Transverse colon (tissue), 4 donors: ENCODE results near the gene TAF11L5. TPM values are rescaled to one million over a fixed set of nuclear protein-coding genes. Genes with fewer than 3 reads are reported as not detected.
"Not testable (repeated sequence)": the region's sequence is repeated elsewhere in the genome, so short reads cannot be mapped to it uniquely, and the experiment has no call there.

Source experiments
- DNase-seq: peaks from one replicate; pipeline ENCODE4 v3.0.0-alpha.2; 2019
- H3K27ac ChIP-seq, 4 donors: fragments of 200-600 bp; sonication (generic); 2 replicates each; pipeline ENCODE4 v1.5.1; 2016 to 2018; ENCODE audit warnings: inconsistent platforms in 4 of 4
- H3K27me3 ChIP-seq: fragments of 200-600 bp; sonication (generic); 2 replicates; pipeline ENCODE4 v1.5.1; 2017; ENCODE audit warnings: inconsistent platforms
- H3K36me3 ChIP-seq, 4 donors: fragments of 200-600 bp; sonication (generic); 2 replicates each; pipeline ENCODE4 v1.5.1; 2017 to 2019; ENCODE audit warnings: inconsistent platforms in 4 of 4
- H3K4me1 ChIP-seq, 4 donors: fragments of 200-600 bp; sonication (generic); 2 replicates each; pipeline ENCODE4 v1.5.1; 2017 to 2020; ENCODE audit warnings: inconsistent platforms in 4 of 4
- H3K4me3 ChIP-seq, 4 donors: fragments of 200-600 bp; sonication (generic); 1 replicate in 1 of 4; 2 replicates in 3 of 4; pipeline versions ENCODE4 v1.5.1 to v1.6.1; 2017 to 2019; ENCODE audit warnings: inconsistent platforms in 4 of 4
- H3K9me3 ChIP-seq, 2 donors: fragments of 200-600 bp; sonication (generic); 2 replicates each; pipeline ENCODE4 v1.5.1; 2017 to 2019; ENCODE audit warnings: inconsistent platforms in 2 of 2
- EP300 ChIP-seq: sonication (generic); formaldehyde crosslinking; IDR thresholded peaks from one replicate; pipeline ENCODE4 v1.6.1; 2017; ENCODE audit warnings: antibody characterized with exemption, low read depth
- POLR2A ChIP-seq: fragments of 450-650 bp; IDR thresholded peaks from one replicate; pipeline ENCODE4 v1.6.1; 2016; ENCODE audit warnings: antibody characterized with exemption, mild to moderate bottlenecking, moderate library complexity
- POLR2AphosphoS5 ChIP-seq, 3 donors: sonication (generic); formaldehyde crosslinking; IDR thresholded peaks; one replicate each; pipeline ENCODE4 v1.6.1; 2016; ENCODE audit warnings: antibody characterized with exemption in 3 of 3
- WGBS, 2 donors: methylation state at CpG; one replicate each; pipeline ENCODE4 v1.1.5; 2018; ENCODE audit warnings: low coverage in 1 of 2; 5-methylcytosine and 5-hydroxymethylcytosine counted together
- in situ Hi-C, 4 donors: fragments of 200-750 bp; cut with MboI; loops; one replicate each; pipeline versions ENCODE4 v1.15.0 to v1.15.1; 2017; ENCODE audit warnings: low sequenced_read_pairs in 3 of 4, low pct_ligation_motif_present in 1 of 4, low pct_unique_long_range_greater_than_20kb in 1 of 4
- intact Hi-C: fragments of 100-400 bp; cut with DNase I; formaldehyde crosslinking; loops from one replicate; pipeline ENCODE4 v1.15.1; 2023; ENCODE audit warnings: low total_unique reads
- total RNA-seq, 4 donors: library from RNA; depleted of rRNA; stranded (reverse); fragments of >200 nt; gene quantifications; one replicate each; pipeline ENCODE4 v1.1.0, GENCODE V29; 2016
- TF ChIP-seq, protein P1 (sequence below), 5 experiments: fragments of 200-600 bp in 3 of 5; fragments of 450-650 bp in 2 of 5; sonication (generic) in 3 of 5; IDR thresholded peaks; 1 replicate in 2 of 5; 2 replicates in 3 of 5; pipeline ENCODE4 v1.5.1; 2016 to 2017; ENCODE audit warnings: antibody characterized with exemption in 5 of 5, inconsistent platforms in 3 of 5, mild to moderate bottlenecking in 2 of 5, moderate library complexity in 1 of 5

Gene TAF11L5
- total RNA-seq, result not detected

DNA sequence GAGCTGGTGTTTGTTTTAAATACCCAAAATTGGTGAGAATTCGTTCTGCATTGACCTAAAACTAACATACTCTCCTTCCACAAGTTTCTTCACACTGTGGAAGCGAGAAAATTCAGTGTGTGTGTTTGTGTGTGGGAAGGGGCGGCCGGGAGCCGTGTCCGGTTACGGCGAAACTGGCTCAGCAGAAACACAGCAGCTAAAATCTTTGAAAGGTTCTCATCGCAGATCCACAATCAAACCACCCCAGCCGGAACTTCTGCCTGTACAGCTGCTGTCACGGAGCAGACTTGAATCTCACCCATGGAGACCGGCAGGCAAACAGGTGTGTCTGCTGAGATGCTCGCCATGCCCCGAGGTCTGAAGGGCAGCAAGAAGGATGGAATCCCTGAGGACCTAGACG lies at the start of gene TAF11L5:
TSS of gene TAF11L5 (plus strand) at position 301 of the 400 bp plus-strand sequence.
- H3K4me3 ChIP-seq, H3K27me3 ChIP-seq, DNase-seq, H3K9me3 ChIP-seq, intact Hi-C loops, H3K4me1 ChIP-seq, in situ Hi-C loops, H3K36me3 ChIP-seq, H3K27ac ChIP-seq: not testable (repeated sequence)
- no CpG with 5 or more reads among the region's 15 CpGs for WGBS, 2 donors

DNA sequence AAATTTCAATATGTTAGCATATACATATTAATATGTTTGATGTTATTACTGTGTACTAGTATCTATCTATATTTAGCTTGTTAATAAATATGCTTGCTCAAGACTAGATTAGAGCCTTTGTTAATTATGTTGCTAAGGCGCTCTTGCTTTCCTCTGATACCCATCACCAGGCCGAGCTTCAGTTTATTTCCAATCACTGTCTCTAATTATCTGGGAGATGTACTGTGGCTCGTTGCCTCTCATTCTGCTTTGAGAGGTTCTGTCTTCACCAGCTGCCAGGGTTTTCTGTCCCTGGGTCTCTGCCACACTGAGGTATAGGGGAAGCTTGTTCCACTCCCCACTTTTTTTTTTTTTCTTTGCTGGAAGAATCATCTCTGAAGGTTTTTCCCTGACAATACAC lies 48.0 kb upstream of the TAF11L5 start:
- no peaks in the 10 kb centered on the region for H3K27me3 ChIP-seq
- intact Hi-C loops, result no loop called here
- H3K9me3 ChIP-seq, result no peaks in the 10 kb centered on the region
- H3K4me1 ChIP-seq, result no peaks in the 10 kb centered on the region
- 77 to 83% methylated on average over 3 of the region's 3 CpGs for WGBS, 2 donors
- H3K36me3 ChIP-seq, result no peaks in the 10 kb centered on the region
- in situ Hi-C loops, result no loop called here
- H3K4me3 ChIP-seq, result no peak overlapping the region
- no peak overlapping the region for H3K27ac ChIP-seq
- DNase-seq, result no peak
- TF ChIP-seq POLR2AphosphoS5 (IDR thresholded peaks at IDR 0.05), result no peak

DNA sequence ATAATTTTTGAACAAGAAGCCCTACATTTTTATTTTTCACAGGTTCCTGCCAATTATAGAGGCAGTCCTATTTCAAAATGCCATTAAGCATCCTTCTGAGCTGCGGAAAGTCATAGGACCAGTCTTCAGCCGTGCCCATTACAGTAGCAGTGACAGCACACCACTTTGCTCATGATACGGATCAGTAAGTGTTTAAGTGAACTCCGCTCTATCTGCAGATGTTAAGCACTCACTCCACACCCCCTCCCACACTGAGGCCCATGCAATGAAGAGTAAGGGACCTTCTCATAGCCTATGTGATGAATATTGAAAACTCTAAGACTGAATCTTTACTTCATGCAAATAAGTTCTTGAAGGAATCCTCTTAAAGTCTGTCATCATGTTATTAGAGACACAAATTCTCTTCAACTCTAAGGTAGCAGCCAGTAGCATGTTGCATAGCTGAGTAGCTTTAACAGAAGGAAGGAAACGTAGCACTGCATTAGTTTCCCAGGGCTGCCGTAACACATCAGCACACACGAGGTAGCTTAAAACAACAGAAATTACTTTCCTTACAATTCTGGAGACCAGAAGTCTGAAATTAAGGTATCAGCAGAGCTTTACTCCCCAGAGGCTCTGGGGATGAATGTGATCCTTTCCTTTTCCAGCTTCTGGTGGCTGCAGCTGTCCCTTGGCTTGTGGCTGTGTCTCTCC lies 47.3 kb upstream of the TAF11L5 start:
- Histone ChIP-seq H3K27ac (no peak overlapping the region), H3K9me3 (no peaks in the 10 kb centered on the region), H3K4me3 (no peak overlapping the region), H3K36me3 (no peaks in the 10 kb centered on the region), H3K27me3 (no peaks in the 10 kb centered on the region), H3K4me1 (no peaks in the 10 kb centered on the region)
- DNase-seq, result no peak
- in situ Hi-C loops (no loop called here), intact Hi-C loops (no loop called here)
- WGBS, 2 donors, result 64 to 79% methylated on average over 5 to 7 of the region's 7 CpGs
- TF ChIP-seq POLR2A (no peak), POLR2AphosphoS5 (IDR thresholded peaks at IDR 0.05) (no peak), EP300 (no peak)
- TF ChIP-seq, protein P1, sequence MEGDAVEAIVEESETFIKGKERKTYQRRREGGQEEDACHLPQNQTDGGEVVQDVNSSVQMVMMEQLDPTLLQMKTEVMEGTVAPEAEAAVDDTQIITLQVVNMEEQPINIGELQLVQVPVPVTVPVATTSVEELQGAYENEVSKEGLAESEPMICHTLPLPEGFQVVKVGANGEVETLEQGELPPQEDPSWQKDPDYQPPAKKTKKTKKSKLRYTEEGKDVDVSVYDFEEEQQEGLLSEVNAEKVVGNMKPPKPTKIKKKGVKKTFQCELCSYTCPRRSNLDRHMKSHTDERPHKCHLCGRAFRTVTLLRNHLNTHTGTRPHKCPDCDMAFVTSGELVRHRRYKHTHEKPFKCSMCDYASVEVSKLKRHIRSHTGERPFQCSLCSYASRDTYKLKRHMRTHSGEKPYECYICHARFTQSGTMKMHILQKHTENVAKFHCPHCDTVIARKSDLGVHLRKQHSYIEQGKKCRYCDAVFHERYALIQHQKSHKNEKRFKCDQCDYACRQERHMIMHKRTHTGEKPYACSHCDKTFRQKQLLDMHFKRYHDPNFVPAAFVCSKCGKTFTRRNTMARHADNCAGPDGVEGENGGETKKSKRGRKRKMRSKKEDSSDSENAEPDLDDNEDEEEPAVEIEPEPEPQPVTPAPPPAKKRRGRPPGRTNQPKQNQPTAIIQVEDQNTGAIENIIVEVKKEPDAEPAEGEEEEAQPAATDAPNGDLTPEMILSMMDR (IDR thresholded peaks at IDR 0.05), result no peak

DNA sequence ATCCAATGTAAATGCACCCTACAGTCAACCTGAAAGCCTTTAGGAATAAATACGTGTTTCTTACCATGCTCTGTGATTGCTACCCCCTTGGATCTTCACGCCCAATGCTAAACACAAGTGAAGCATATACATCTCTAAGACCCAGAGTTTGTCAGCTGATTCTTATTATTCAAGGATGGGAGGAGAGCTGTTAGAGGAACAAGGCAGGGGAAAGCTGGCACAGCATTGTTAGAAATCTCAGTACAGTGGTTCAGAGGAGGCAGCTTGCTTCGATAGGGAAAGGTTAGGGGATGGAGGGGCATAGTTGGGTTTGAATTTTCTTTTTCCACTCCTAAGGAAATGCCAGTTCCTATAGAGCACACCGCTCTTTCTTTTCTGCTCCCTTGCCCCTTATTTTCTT lies 43.7 kb upstream of the TAF11L5 start:
- intact Hi-C loops, result no loop called here
- Histone ChIP-seq H3K4me3 (no peak overlapping the region), H3K27me3 (no peaks in the 10 kb centered on the region), H3K27ac (no peak overlapping the region), H3K4me1 (no peaks in the 10 kb centered on the region), H3K36me3 (no peaks in the 10 kb centered on the region), H3K9me3 (no peaks in the 10 kb centered on the region)
- in situ Hi-C loops, result no loop called here
- no peak for DNase-seq
- WGBS, 2 donors, result 82 to 86% methylated on average over 3 to 4 of the region's 4 CpGs
- TF ChIP-seq POLR2A (no peak), POLR2AphosphoS5 (IDR thresholded peaks at IDR 0.05) (no peak), EP300 (no peak)
- TF ChIP-seq, protein P1 (IDR thresholded peaks at IDR 0.05), result no peak

DNA sequence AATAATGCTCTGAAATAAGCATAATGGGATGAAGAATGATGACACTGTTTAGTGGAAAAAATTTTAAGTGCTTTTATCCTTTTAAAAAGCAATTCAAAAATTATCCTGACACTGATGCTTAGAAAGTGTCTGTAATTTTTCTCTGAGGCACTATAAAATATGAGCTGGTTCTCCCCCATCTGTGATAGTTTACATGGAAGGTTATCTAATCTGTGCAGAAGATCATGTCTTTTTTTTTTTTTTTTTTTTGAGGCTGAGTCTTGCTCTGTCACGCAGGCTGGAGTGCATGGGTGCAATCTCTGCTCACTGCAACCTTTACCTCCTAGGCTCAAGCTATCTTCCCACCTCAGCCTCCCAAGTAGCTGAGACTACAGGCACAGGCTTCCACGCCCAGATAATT lies 42.2 kb upstream of the TAF11L5 start:
- DNase-seq, result no peak
- no peak overlapping the region for H3K27ac ChIP-seq
- H3K4me3 ChIP-seq, result no peak overlapping the region
- H3K36me3 ChIP-seq, result no peaks in the 10 kb centered on the region
- TF ChIP-seq POLR2AphosphoS5 (IDR thresholded peaks at IDR 0.05) (no peak), POLR2A (no peak), EP300 (no peak)
- TF ChIP-seq, protein P1 (IDR thresholded peaks at IDR 0.05), result no peak
- H3K4me1 ChIP-seq, result no peaks in the 10 kb centered on the region
- WGBS, 2 donors, result 72% methylated on average over 2 of the region's 2 CpGs; no CpG with 5 or more reads in 1 of the 2 donors
- no peaks in the 10 kb centered on the region for H3K27me3 ChIP-seq
- in situ Hi-C loops, result no loop called here
- no peaks in the 10 kb centered on the region for H3K9me3 ChIP-seq
- intact Hi-C loops, result no loop called here

DNA sequence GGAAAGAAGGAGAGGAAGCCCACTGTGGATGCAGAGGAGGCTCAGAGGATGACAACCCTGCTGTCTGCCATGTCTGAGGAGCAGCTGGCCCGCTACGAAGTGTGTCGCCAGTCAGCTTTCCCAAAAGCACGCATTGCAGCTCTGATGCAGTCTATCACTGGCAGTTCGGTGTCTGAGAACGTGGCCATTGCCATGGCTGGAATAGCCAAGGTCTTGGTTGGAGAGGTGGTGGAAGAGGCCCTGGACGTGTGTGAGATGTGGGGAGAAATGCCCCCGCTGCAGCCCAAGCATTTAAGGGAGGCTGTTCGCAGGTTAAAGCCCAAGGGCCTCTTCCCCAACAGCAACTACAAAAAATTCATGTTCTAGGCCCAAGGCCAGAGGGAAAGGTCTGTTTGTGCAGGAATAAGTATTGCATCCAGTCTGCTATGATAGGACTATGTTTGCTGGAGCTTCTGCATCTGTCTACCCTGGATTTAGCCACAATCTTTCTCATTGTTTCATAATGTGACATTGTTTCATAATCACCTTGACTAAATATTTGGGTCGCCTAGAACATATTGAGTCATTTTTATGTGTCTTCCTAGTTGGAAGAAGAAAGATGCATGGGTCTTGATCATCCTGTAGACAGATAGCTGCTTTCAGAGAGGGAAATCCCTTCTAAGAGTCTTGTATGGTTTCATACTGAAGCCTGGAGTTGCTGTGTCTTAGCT lies 38.4 kb upstream of the TAF11L5 start:
- H3K36me3 ChIP-seq, in situ Hi-C loops, H3K27me3 ChIP-seq, H3K4me3 ChIP-seq, DNase-seq, intact Hi-C loops, H3K4me1 ChIP-seq, H3K27ac ChIP-seq, H3K9me3 ChIP-seq: not testable (repeated sequence)
- 89 to 92% methylated on average over 6 to 10 of the region's 10 CpGs for WGBS, 2 donors
